Smooth muscle cell of the coronary artery (primary cell): ENCODE measurements around the gene RIF1. TPM values are rescaled to one million over a fixed set of nuclear protein-coding genes. Genes with fewer than 3 reads are reported as not detected.

Source experiments
- total RNA-seq: library from RNA; depleted of rRNA; stranded (reverse); fragments of >200 nt; gene quantifications from 2 replicates; pipeline ENCODE4 v1.2.3, GENCODE V29; 2014; ENCODE audit warnings: low replicate concordance

RIF1 gene, protein sequence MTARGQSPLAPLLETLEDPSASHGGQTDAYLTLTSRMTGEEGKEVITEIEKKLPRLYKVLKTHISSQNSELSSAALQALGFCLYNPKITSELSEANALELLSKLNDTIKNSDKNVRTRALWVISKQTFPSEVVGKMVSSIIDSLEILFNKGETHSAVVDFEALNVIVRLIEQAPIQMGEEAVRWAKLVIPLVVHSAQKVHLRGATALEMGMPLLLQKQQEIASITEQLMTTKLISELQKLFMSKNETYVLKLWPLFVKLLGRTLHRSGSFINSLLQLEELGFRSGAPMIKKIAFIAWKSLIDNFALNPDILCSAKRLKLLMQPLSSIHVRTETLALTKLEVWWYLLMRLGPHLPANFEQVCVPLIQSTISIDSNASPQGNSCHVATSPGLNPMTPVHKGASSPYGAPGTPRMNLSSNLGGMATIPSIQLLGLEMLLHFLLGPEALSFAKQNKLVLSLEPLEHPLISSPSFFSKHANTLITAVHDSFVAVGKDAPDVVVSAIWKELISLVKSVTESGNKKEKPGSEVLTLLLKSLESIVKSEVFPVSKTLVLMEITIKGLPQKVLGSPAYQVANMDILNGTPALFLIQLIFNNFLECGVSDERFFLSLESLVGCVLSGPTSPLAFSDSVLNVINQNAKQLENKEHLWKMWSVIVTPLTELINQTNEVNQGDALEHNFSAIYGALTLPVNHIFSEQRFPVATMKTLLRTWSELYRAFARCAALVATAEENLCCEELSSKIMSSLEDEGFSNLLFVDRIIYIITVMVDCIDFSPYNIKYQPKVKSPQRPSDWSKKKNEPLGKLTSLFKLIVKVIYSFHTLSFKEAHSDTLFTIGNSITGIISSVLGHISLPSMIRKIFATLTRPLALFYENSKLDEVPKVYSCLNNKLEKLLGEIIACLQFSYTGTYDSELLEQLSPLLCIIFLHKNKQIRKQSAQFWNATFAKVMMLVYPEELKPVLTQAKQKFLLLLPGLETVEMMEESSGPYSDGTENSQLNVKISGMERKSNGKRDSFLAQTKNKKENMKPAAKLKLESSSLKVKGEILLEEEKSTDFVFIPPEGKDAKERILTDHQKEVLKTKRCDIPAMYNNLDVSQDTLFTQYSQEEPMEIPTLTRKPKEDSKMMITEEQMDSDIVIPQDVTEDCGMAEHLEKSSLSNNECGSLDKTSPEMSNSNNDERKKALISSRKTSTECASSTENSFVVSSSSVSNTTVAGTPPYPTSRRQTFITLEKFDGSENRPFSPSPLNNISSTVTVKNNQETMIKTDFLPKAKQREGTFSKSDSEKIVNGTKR (N-terminal part only)
- total RNA-seq, result 16.1 and 22.7 TPM in 2 replicates

GRCh38 chr2:151409601-151410484 lies at the start of gene RIF1:
Gene RIF1, plus strand, starts transcription at chr2:151409902. Its CDS starts 522 bp downstream, at chr2:151410424.

Other genes with a start within 250 kb of the RIF1 start
- 3.9 TPM in 2 replicates for gene RBM43, start 148.0 kb upstream of the RIF1 start, total RNA-seq
- 6.8 and 9.6 TPM in 2 replicates for gene NMI, start 120.2 kb upstream of the RIF1 start, total RNA-seq
- gene TNFAIP6, start 52.3 kb upstream of the RIF1 start, total RNA-seq, result 13.8 and 89.5 TPM in 2 replicates